ENCODE data around the gene PLAAT2.

DNA sequence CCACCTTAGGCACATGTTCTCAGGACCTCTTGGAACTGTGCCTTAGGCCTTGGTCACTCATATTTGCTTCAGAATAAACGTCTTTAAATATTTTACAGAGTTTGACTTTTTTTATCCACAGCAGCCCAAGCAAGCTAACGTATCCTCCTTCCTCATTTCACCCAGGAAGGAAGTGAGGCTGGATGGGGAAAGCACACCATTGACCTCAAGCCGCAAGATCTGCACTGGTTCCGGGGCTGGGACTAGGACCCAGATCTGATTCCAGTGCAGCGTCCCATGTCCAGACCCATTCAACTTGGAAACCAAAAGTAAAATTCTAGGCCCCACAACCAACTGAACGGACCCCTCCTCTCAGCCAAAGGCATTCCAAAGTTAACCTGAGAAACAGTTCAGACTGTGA lies 59.7 kb downstream of the PLAAT2 start:
- no peak for TF ChIP-seq HDGF (IDR thresholded peaks at IDR 0.05)
- TF ChIP-seq POLR2AphosphoS5 (IDR thresholded peaks at IDR 0.05; ENCODE audit: low read length) = no peak
- TF ChIP-seq, protein P1, sequence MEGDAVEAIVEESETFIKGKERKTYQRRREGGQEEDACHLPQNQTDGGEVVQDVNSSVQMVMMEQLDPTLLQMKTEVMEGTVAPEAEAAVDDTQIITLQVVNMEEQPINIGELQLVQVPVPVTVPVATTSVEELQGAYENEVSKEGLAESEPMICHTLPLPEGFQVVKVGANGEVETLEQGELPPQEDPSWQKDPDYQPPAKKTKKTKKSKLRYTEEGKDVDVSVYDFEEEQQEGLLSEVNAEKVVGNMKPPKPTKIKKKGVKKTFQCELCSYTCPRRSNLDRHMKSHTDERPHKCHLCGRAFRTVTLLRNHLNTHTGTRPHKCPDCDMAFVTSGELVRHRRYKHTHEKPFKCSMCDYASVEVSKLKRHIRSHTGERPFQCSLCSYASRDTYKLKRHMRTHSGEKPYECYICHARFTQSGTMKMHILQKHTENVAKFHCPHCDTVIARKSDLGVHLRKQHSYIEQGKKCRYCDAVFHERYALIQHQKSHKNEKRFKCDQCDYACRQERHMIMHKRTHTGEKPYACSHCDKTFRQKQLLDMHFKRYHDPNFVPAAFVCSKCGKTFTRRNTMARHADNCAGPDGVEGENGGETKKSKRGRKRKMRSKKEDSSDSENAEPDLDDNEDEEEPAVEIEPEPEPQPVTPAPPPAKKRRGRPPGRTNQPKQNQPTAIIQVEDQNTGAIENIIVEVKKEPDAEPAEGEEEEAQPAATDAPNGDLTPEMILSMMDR (IDR thresholded peaks at IDR 0.05 in 2 of 3, conservative IDR thresholded peaks at IDR 0.05 in 1 of 3; ENCODE audit: control insufficient read depth in 2 of 3, extremely low read depth in 1 of 3, insufficient read depth in 1 of 3, low read depth in 3 of 3, low read length in 3 of 3) = no peak
- TF ChIP-seq FOS (IDR thresholded peaks at IDR 0.05; ENCODE audit: borderline replicate concordance, extremely low read depth, insufficient read length) = no peak
- no peak for TF ChIP-seq EGR1 (IDR thresholded peaks at IDR 0.05; ENCODE audit: borderline replicate concordance in 1 of 2, low read depth in 2 of 2, low read length in 2 of 2)

Data from GM12878 (cell line).